GM10266 (cell line): ENCODE data around the gene JAKMIP1.

Experiments used
- DNase-seq: peaks from one replicate; pipeline ENCODE4 v3.0.0; 2012; ENCODE audit errors: extremely low spot score
- CTCF ChIP-seq: IDR thresholded peaks from 2 replicates; pipeline ENCODE4 v1.5.1; 2012; ENCODE audit warnings: mild to moderate bottlenecking, low read depth; ENCODE audit not compliant: control insufficient read depth, insufficient read depth; ENCODE audit errors: missing control alignments

The JAKMIP1 gene

GRCh38 chr4:6112606-6113290 lies 87.6 kb downstream of the JAKMIP1 start:
- no peak for TF ChIP-seq CTCF

GRCh38 chr4:6111354-6111960 lies 88.9 kb downstream of the JAKMIP1 start:
- no peak for DNase-seq
- no peak for TF ChIP-seq CTCF

More at GRCh38 chr4:6112606-6113290, 87.6 kb downstream of the JAKMIP1 start:
- DNase-seq = no peak

GRCh38 chr4:6110681-6111353 lies 89.5 kb downstream of the JAKMIP1 start:
- no peak for TF ChIP-seq CTCF

GRCh38 chr4:6109842-6110560 lies 90.3 kb downstream of the JAKMIP1 start:
- TF ChIP-seq CTCF = no peak
- no peak for DNase-seq

More at GRCh38 chr4:6110681-6111353, 89.5 kb downstream of the JAKMIP1 start:
- no peak for DNase-seq

GRCh38 chr4:6107886-6108285 lies 92.5 kb downstream of the JAKMIP1 start:
- no peak for TF ChIP-seq CTCF

GRCh38 chr4:6107114-6107791 lies 93.1 kb downstream of the JAKMIP1 start:
- TF ChIP-seq CTCF = no peak
- DNase-seq = no peak

More at GRCh38 chr4:6107886-6108285, 92.5 kb downstream of the JAKMIP1 start:
- DNase-seq = no peak
